ENCODE results near the gene ZNF134. TPM values are rescaled to one million over a fixed set of nuclear protein-coding genes. Genes with fewer than 3 reads are reported as not detected.

ZNF134 gene
- total RNA-seq: 18.5 and 22.1 TPM in 2 replicates

GRCh38 chr19:57613941-57614743, at the start of gene ZNF134:
ZNF134 (plus strand) TSS chr19:57614242; CDS start chr19:57619469, 5,227 bp downstream.
- peak within 1 kb of the TSS; percentile 87 for H3K4me3 ChIP-seq (ENCODE audit: insufficient read depth, low read length)
- H3K9me3 ChIP-seq (ENCODE audit: low read depth, low read length): peaks cover 35% of the 10 kb centered on the region
- no peaks in the 10 kb centered on the region for H3K27me3 ChIP-seq (ENCODE audit: insufficient read depth, low read length)
- H3K4me2 ChIP-seq (ENCODE audit: insufficient read depth, low read length): peak within 1 kb of the TSS; percentile 74
- H4K20me1 ChIP-seq (ENCODE audit: insufficient read depth, low read length): peaks cover 3% of the 10 kb centered on the region
- TF ChIP-seq, protein P1, sequence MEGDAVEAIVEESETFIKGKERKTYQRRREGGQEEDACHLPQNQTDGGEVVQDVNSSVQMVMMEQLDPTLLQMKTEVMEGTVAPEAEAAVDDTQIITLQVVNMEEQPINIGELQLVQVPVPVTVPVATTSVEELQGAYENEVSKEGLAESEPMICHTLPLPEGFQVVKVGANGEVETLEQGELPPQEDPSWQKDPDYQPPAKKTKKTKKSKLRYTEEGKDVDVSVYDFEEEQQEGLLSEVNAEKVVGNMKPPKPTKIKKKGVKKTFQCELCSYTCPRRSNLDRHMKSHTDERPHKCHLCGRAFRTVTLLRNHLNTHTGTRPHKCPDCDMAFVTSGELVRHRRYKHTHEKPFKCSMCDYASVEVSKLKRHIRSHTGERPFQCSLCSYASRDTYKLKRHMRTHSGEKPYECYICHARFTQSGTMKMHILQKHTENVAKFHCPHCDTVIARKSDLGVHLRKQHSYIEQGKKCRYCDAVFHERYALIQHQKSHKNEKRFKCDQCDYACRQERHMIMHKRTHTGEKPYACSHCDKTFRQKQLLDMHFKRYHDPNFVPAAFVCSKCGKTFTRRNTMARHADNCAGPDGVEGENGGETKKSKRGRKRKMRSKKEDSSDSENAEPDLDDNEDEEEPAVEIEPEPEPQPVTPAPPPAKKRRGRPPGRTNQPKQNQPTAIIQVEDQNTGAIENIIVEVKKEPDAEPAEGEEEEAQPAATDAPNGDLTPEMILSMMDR (IDR thresholded peaks at IDR 0.05; ENCODE audit: extremely low read depth, low read depth, low read length): no peak
- H2AFZ ChIP-seq (ENCODE audit: low read length): peak within 1 kb of the TSS; percentile 99
- H3K4me1 ChIP-seq (ENCODE audit: insufficient read depth, low read length): peaks cover 10% of the 10 kb centered on the region
- DNase-seq (ENCODE audit: insufficient read length, low spot score, missing footprints): peak; percentile 98
- H3K36me3 ChIP-seq (ENCODE audit: insufficient read depth, low read length): peaks cover 39% of the 10 kb centered on the region
- H3K79me2 ChIP-seq (ENCODE audit: insufficient read depth, low read length): peaks cover 54% of the 10 kb centered on the region
- peak within 1 kb of the TSS; percentile 53 for H3K27ac ChIP-seq (ENCODE audit: low read depth, low read length)

DNA sequence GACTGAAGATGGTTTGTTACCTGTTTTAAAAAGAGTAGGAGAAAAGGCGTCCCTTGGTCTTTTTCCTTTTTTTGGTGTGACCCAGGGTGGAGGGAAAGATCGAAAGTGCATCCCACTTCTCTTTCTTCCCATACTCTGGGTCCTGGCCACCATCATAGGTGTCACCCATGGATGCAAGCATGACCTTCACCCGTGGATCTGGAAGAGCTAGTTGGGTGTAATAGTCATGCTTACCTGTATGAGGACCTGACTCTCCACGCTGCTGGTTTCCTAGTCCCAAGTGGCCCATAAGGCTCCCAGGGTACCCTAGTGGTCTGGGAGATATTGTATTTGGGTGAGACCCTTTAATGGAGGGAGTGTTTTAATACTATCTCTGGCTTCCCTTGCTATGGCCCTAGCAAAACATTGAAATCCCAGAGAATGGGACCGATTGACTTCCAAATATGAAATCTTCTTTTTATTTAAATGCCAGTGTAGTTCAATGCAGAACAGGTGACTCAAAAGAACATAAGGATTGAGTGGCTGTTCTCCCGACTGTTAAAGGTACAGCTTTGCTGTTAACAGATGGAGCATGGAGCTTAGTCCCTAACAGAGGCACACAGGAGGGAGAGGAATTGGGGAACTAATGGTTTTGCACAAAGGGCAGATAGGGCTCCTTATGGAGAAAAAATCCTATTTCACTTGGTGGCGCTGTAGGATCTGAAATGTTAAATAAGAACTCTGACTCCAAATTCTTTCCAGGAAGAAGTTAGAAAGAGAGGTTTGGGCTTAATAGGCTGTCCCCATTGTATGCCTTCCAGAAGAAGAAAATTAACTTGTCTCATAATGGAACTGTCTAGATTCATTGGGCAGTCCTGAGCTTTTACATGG, 47.4 kb upstream of the ZNF134 start:
- no peak overlapping the region for H3K4me2 ChIP-seq (ENCODE audit: insufficient read depth, low read length)
- no peak overlapping the region for H2AFZ ChIP-seq (ENCODE audit: low read length)
- H3K36me3 ChIP-seq (ENCODE audit: insufficient read depth, low read length): no peaks in the 10 kb centered on the region
- no peak overlapping the region for H3K27ac ChIP-seq (ENCODE audit: low read depth, low read length)
- DNase-seq (ENCODE audit: insufficient read length, low spot score, missing footprints): no peak
- H3K4me3 ChIP-seq (ENCODE audit: insufficient read depth, low read length): no peak overlapping the region
- no peaks in the 10 kb centered on the region for H4K20me1 ChIP-seq (ENCODE audit: insufficient read depth, low read length)
- H3K4me1 ChIP-seq (ENCODE audit: insufficient read depth, low read length): no peaks in the 10 kb centered on the region
- H3K79me2 ChIP-seq (ENCODE audit: insufficient read depth, low read length): no peaks in the 10 kb centered on the region
- H3K27me3 ChIP-seq (ENCODE audit: insufficient read depth, low read length): no peaks in the 10 kb centered on the region
- H3K9me3 ChIP-seq (ENCODE audit: low read depth, low read length): peaks cover 33% of the 10 kb centered on the region
- TF ChIP-seq, protein P1 (IDR thresholded peaks at IDR 0.05; ENCODE audit: extremely low read depth, low read depth, low read length): no peak

DNA sequence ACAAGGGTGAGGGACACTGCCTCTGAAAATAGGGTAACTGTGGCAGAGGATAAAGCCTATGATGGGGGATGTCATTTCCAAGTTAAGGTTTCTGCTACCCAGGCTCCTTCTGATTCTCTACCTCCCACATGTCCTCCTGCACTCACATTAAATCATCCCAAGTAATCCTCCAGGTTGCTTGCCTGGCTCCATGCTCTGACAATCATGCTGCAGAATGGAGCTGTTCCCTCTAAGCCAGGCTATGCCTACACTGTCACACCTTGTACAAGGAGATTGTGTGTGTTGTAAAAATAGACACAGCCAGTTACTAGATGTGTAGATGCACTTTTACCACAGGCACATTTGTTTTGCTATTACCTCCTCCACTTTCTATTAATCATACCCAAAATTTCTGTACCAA, 43.3 kb upstream of the ZNF134 start:
- TF ChIP-seq, protein P1 (IDR thresholded peaks at IDR 0.05; ENCODE audit: extremely low read depth, low read depth, low read length): no peak

More for the DNA sequence above, 43.3 kb upstream of the ZNF134 start:
- Histone ChIP-seq H3K4me1 (ENCODE audit: insufficient read depth, low read length) (no peaks in the 10 kb centered on the region), H3K36me3 (ENCODE audit: insufficient read depth, low read length) (peaks cover 37% of the 10 kb centered on the region), H4K20me1 (ENCODE audit: insufficient read depth, low read length) (no peaks in the 10 kb centered on the region), H3K4me2 (ENCODE audit: insufficient read depth, low read length) (no peak overlapping the region), H3K27me3 (ENCODE audit: insufficient read depth, low read length) (no peaks in the 10 kb centered on the region), H3K4me3 (ENCODE audit: insufficient read depth, low read length) (no peak overlapping the region), H3K9me3 (ENCODE audit: low read depth, low read length) (peaks cover 64% of the 10 kb centered on the region), H2AFZ (ENCODE audit: low read length) (no peak overlapping the region), H3K27ac (ENCODE audit: low read depth, low read length) (no peak overlapping the region), H3K79me2 (ENCODE audit: insufficient read depth, low read length) (peaks cover 3% of the 10 kb centered on the region)
- no peak for DNase-seq (ENCODE audit: insufficient read length, low spot score, missing footprints)
